Mesenteric fat pad (tissue), 1 donor: ENCODE data around the gene FAM241B. TPM values are rescaled to one million over a fixed set of nuclear protein-coding genes. Genes with fewer than 3 reads are reported as not detected.
A peak's percentile ranks its signal among the peaks of the same experiment; 100 is the strongest.

Experiments
- DNase-seq: peaks from one replicate; pipeline ENCODE4 v3.0.0-alpha.2; 2020; ENCODE audit warnings: low spot score
- total RNA-seq: library from RNA; stranded (reverse); fragmentation: NEBNext Ultra II Directional; extraction: Animal tissue kit (Norgen Biotek cat#: 25700); gene quantifications from one replicate; pipeline ENCODE4 v1.2.1, GENCODE V29; 2021
- donor health status: DM: yes; HTN: yes; CAD: no.

FAM241B gene
- total RNA-seq, 1 donor from 2014 or later = 2.6 TPM

DNA sequence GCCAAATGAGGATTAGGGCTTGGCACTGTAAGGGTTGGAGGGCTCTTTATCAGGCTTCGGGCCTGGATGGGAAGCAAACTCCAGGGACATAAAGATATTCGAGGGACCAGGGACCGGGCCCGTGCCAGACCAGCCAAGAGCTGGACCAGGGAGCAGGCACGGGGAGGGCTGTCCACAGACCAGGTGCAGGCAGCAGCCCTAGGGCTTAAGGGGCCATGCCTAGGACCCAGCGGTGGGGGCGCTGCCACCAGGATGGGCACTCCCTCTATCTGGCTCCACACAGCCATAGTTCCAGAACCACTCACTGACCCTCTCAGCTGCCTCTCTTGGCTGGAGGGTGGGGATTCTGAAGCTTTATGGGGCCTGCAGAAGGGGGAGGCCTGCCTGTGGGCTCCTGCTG is 32.9 kb downstream of the FAM241B start:
- no peak for DNase-seq

DNA sequence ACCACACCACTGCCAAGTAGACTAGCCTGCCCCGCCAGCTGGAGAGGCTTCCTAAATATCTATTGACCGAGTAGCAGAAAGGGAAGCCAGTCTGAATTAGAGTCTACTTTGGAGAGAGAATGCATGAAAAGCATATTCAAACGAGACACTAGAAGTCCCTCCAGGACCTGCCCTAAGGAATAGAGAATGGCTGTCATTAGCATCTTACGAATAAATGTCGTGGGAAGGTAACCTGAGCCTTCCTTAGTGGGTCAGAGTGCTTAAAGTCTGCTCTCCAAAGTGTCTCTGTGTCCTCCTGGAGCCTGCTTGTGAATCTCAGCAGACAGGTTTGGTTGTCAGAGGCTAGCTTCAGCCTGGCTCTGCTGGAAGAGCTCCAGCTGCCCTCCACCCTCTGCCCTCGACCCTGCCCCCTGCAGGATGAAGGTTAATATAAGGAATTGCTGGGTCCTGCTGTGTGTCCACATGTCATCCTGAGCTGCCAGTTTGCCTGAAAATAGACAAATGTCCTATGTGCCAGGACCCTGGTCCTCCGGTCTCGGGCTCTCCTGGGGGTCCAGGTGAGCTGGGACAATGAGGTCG is 33.4 kb downstream of the FAM241B start:
- no peak for DNase-seq

DNA sequence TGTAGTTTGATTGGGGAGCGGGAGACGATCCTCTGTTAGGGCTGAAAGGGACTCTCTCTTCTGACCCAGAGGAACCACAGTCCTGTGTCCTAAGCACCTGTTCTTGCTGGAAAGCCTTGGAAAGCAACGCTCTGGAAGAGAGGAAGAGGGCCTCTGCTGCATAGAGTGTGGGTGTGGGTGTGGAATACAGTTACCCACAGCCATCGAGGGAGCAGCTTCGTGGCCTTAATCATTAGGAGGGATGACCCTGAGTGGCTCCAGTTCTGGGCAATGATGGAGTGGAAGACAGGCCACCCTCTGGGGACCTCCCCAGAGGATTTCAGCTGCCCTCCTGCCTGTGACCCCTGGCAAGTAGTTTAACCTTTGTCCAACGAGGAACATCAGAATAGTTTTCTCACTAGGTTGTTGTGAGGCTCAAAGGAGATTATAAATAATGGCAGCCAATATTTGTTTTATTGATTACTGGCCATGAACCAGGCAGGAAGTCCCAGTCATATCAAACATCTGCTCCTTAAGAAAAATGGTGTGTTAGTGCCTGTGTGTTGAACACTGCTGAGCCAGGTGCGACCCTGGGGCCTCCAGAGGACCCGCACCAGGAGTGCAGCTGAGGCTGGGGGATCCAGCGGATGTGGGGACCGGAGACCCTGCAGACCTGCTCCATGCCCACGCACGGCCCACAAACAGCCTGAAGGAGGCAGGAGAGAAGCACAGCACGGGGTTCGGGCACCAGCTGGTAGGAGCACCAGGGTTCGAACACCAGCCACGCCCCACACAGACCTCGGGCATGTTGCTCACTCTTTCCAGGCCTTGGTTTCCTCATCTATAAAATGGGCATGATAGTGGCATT is 35.6 kb downstream of the FAM241B start:
- DNase-seq = no peak

DNA sequence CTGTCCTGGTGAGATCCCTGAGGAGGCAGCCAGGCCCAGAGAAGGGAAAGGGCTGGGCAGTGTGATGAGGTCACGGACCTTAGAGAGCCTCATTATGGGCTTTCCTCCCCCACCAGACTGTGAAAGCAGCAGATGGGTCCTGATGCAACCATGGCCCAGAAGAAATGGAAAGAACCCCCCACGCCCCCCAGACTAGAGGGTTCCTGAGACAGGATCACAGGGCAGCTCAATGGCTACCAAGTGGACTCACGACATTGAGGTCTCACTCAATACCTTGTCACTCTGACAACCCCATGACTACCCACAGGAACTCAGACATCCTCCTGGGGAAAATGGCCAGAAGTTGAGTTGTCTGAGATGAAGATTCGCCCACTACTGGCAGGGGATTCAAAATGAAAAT is 36.7 kb downstream of the FAM241B start:
- DNase-seq = no peak

DNA sequence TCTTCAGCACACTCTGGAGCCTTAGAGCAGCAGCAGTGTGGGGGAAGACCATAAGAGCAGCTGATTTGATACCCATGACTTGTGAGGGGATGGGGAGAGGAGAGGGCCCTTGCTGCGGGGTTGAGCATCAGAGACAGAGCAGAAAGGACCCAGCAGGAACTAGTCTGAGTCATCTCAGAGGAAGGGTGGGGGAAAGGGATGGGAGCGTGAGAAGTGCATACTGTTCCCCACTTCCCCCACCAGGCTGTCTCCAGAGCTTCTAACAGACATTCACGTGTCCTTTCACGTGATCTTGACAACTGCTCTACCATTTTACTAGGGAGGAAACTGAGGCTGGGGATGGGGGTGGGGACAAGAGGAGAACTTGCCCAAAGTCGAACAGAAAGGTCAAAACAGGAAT is 38.7 kb downstream of the FAM241B start:
- DNase-seq = no peak

DNA sequence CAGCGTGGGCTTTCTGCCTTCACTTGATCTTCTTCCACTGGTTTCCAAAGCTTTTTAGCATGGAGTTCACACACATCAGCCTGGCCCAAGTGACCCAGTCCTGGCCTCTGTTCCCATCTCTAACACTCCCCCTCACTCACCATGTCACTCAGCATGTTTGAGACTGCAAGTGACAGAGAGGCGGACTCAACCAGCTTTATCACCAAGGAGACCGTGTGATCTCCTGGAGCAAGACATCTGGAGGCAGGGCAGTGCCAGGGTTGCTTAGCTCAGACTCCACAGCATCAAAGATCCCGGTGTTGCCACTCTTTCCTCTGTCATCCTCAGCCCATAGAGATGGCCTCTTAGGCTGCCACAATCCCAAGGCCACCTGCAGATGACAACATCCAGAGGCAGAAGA is 39.4 kb downstream of the FAM241B start:
- no peak for DNase-seq

DNA sequence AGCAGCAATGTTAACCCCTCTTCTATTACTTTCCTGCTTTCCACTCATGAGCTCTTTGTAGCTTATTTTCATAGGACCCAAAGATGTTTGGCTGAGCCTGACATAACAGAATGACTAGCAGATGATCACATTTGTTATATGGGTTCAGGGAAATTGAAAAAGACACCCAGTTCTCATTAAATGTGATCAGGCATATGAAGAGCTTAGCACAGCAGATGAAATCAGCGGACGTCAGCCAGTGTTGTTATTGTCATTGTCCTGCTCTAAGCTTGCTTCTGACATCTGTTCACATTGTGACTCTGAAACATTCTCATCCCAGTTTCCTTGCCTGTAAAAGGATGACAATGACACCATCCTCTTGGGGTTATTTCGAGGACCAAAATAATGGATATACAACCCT is 43.5 kb downstream of the FAM241B start:
- DNase-seq = no peak

DNA sequence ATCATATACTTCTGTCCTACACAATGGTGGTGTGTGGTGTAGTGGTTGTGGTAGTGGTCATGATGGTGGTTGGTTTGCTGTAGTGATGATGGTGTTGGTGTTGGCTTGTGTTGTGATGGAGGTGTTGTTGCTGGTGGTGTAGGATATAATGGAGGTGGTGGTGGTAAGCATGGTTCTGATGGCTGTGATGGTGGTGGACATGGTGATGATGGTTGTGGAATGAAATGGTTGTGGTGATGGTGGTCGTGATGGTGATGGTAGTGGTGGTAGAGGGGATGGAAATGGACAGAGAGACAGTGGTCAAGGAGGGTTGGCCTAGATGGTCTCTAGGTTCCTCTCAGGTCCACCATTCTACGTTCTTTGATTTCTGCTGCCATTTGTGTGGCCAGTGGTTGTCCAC is 44.7 kb downstream of the FAM241B start:
- no peak for DNase-seq

DNA sequence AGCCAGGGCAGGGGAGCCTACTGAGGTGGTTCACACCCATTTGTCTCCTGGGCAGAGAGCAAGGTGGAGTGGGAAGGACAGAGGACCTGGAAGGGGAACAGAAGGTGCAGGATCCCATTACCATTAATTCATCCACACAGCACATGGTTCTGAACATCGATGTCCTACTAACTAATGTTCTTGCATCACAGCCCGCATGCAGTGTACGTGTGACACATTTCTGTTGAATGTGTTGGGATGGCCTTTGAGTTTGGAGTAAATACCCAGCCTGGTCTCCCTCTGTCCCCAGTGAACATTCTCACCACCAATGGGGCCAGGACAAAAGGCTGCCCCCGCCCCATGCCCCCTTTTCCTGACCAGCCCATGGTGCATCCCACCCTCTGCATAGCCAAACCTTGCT is 46.3 kb downstream of the FAM241B start:
- no peak for DNase-seq

DNA sequence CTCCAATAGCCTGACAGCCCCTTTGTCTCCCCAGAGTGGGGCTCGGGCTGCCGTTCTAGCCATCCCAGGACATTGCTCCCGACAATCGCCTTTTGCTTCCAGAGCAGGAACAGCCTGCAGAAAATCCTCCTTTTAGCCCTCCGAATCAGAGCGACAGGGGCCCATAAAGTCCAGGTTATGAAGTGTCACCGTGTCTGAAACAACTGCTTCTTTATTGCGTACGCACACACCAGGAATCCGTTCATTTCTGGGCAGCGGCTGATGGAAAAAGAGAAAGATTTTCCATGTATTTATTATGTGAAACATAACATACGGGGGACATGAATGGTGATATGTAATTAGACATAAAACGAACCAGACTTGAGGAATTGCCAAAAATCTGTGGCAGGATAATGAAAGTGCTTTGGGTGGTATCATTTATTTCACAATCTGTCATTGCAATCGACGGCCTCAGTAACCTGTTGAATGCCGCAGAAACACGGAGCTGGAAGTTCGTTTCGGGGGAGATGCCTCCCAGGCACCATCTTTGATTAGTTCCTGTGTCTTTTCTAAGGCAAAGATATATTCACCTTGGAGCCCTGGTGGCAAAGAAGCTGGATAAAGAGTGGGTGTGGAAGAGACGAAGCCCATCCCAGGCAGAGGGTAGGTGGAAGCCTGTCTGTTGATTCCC is 48.1 kb downstream of the FAM241B start:
- no peak for DNase-seq

DNA sequence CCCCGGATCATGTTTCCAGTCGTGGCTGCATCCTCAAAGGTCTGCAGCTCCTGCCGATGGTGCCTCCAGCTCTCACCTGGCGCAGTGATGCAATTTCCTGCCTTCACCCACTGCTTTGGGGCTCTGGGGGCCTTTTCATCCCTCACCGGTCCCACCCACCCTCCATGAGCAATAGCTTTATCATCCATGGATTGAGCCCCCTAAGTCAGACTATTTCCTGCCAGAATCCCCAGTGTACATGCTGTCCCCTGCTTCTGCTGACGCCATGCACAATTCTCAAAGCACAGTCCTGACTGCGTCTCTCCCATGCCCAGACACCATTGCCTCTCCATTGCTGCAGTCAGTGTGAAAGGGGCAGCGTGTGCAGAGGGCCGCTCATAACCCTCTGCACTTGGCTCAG is 49.7 kb downstream of the FAM241B start:
- peak; percentile 71 for DNase-seq

DNA sequence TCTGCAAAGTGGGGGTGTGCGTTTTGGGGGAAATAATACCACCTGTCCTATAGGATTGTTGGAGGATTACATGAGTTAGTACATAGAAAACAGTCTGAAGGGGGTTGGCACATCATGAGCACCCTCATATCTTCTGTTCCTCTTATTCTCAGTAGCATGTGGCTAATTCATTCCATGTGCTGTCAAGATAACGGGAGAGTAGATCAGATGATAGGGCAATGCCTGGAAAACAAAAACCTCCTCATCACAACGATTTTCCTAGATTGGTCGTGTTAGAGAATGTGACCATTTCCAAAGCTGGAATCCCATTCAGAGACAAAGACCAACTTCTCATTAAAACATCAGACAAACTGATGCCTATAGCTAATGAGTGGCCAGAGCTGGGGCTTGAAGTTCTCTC is 50.6 kb downstream of the FAM241B start:
- no peak for DNase-seq

DNA sequence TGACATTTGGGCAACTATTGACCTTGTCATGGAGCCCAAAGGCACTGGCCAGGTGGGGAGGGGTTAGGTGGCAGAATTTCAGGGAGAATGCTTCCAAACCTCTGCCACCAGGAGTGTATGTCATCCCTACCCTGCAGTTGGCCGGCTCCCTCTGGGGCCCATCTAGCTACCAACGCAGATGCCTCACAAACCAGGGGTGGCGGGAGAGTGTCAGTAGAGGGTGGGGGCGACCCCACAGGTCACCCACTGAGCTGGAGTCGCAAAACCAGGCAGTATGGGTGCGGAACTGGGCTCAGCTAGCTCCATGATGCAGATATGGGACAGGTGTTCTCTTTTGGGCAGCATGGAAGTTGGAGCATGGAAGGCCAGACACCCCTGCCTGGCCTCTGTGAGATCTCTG is 51.4 kb downstream of the FAM241B start:
- peak; percentile 86 for DNase-seq

DNA sequence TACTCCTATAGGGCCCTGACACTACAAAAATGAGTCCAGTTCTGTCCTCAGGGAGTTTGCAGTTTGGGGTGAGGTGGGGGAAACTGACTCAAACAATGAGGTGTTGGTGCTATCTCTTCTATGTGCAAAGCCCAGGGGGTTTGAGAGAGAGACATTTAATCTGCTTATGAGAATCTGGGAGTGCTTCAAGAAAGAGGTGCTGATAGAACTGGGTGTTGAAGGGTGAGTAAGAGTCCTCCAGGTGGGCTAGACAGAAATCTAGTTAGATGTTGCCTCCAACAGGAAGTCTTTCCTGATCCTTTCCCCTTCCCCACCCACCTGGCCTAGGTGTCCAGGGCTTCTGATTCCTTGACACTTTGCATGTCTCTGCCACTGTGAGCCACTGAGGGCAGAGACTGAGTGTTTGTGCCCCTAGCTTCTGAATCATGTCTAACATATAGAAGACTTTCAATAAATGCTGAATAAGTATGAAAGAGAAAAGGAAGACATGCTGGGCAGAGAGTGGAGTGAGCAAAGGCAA is 53.0 kb downstream of the FAM241B start:
- DNase-seq = no peak

Other genes with a start within 250 kb of the FAM241B start
- gene TACR2, start 213.3 kb upstream of the FAM241B start, total RNA-seq = 0.61 TPM
- gene TSPAN15, start 178.8 kb upstream of the FAM241B start, total RNA-seq = 109 TPM
- gene NEUROG3, start 56.8 kb upstream of the FAM241B start, total RNA-seq = 0.71 TPM
- not detected for gene COL13A1, start 171.7 kb downstream of the FAM241B start, total RNA-seq